COLO668 (cell line): ENCODE data around the gene SYNJ2.

ENCODE experiments used
- DNase-seq: peaks from one replicate; lab custom pipeline; 2025; ENCODE audit not compliant: unreplicated experiment; lab: John Stamatoyannopoulos, UW

SYNJ2 gene

DNA sequence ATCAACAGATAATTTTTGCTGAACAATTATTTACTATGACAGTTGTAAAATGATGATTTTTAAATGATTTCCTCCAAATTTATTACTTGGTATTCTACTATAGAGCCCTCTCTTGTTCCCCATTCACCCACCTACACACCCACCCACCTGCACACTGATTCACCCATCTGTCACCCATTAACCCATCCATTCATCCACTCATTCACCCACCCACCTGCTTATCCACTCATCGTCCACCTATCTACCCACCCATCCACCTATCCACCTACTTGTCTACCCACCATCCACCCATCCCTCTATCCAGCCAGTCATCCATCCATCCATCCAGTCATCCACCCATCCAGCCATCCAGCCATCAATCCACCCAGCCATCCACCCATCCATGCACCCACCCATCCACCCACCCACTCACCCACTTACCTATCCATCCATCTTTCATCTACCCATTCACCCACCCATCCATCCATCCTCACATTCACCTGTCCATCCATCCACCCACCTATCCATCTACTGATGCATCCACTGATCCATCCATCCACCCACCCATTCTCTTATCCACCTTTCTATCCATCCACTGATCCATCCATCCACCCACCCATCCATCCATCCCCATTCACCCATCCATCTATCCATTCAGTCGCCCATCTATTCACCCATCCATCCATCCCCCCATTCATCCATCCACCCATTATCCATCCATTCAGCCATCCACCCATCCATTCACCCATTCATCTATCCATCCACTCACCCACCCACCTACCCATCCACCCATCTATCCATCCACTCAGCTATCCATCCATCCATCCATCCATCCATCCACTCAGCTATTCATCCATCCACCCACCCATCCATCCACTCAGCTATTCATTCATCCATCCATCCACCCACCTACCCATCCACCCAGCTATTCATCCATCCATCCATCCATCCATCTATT is 72.0 kb downstream of the SYNJ2 start:
- DNase-seq, result no peak

DNA sequence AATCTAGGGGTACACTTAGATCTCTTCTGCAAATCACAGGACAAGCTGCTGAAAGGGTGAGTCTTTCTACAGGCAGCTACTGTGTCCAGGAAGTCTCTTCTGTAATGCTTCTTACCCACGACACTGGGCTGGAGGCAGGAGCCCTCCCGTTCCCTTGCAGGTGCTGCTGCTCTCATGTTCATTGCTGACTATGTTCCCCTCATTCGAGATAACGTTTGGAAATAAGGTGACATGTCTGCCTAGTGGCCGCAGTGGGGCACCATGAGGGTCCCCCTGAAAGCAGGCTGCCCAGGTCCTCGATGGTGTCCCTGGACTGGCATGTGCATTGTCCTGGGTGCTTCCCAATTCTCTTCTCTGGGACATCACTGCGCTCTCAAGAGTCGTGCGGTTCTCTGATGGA is 74.7 kb downstream of the SYNJ2 start:
- DNase-seq, result no peak

DNA sequence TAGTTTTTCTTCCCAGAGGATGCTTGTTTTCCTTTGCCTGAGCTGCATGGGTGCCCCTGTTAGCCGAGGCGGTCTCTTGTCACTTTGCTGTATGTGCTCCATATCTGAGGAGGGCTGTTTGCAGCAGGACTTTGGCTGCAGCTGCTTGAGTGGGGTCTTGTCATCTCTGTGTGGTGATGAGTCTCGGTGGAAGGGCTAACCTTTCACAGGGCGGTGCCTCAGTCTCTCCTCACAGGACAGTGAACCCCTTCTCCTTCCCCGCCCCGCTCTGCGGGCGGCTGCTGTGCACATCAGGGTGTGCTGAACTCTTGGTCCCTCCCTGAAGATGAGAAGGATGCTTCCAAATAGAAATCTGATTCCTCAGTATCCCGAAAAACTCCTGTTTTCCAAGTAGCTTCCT is 75.1 kb downstream of the SYNJ2 start:
- no peak for DNase-seq

DNA sequence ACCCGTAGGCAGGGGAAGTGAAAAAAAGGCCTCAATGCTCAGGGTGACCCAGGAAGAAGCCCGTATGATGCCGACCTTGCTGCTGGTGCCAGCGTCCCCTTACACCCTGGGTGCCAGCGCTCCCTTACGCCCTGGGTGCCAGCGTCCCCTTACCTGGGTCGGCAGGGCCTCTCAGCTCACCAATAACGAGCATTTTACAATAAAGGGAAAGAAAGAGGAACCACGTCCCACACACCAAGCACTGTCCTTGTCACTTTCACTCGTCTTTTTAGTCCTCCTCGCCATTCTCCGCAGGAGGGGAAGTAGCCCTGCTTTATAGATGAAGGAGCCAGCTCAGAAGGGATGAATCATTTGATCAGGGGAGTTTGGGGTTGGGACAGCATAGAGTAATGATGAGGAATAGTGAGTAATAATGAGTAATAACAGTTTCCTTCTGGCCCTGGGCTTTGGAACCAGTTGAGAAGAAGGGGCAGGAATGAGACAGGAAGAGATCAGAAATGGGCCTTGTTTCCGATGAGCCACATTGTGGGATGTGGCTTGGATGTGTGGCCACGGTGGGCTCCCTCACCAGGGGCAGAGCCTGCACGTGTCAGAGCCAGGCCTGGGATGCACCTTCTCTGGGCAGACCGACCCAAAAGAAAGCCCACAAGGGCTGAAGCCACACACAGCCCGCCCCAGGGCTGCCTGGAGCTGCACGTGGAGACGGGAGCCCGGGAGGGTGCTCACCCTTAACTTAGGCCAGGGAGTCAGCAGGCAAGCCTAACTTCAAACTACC is 75.7 kb downstream of the SYNJ2 start:
- DNase-seq, result no peak

DNA sequence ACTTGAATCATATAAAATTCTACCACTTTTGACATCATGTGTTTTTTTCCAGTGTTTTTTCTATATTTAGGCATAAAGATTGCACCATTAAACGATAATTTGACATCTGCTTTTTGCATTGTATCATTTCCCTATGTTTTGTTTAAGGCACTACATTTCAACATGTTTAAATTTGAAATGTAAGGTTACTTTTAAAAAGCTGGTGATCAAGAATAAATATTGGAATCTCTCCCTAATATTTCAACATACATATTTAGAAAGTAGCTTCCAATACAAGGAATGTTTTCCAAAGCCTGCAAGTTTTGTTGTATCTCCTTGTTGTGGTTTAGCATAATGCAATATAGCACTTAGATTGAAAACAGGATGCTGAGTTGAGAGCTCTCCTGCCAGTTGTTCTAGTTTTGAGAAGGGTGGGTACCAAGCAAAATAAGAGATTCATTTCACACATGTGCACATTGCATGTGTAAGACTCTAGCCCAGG is 76.5 kb downstream of the SYNJ2 start:
- no peak for DNase-seq

DNA sequence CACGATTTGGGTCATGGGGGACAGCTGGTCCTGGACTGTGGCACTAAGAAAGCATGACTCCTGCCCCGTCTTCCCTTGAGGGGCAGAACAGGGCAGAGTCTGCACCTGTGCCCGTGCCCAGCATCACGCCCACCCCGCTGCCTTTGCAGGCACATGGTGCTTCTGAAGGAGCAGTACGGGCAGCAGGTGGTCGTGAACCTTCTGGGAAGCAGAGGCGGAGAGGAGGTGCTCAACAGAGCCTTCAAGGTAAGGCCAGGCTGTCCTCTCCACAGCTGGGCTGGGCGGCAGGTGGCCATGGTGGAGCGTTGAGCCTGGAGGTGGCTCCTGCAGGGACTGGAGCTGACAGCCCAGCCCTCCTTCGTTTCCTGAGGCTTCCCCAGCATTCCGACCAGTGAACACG is 77.4 kb downstream of the SYNJ2 start:
- no peak for DNase-seq

DNA sequence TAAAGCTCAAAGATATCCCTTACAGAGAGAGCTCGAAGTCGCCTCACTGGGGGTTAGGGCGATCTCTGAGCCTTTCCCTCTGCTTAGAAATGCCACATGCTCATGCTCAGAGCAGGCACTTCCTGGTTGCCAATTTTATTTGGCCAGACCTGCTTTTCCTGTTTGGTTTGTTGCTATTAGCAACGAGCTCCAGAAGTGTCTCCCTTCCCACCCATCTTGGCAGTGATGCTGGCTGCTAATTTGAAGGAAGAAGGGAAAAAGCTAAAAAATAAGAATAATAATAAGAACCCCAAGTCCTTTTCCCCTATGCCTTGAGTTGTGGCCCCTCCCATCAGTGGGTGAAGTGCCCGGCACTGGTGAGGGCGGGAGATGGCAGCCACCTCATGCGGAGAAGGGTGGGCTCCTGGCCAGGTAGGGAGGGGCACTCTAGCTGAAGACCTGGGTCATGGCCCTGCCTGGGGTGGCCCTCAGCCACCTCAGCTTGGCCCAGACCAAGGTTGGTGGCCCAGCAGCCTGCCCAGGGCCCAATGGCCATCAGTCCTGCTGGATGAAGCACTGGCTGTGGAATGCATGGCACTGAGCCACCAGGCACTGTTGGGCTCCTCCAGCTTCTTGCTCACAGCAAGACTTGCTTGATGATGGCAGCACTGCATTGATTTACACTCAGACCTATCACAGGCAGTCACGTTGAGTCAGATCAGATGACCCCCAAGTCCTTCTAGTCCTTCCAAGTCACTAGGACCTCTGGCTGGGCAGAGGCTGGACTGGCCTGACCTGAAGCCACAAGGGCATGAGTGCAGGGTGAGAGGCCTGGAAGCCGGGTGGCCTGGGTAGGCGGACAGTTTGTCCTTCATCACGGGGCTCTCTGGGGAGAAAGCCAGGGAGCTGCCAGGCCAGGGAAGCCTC is 79.0 kb downstream of the SYNJ2 start:
- DNase-seq, result peak; percentile 15

DNA sequence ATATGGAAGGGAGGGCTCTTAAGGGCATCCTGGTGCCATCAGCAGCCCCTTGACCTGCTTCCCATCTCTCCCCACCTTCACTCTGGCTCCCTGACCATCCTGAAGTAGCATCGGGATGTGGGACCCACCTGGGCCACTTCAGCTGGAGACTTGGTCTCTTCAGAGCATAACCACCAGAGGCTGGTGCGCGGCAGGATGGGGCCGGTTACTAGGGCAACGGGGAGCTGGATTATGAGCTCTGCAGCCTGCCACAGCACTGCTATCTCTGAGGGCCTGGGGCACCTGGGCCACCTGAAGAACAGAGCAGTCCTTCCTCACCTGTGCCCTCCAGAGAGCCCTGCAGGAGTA is 79.7 kb downstream of the SYNJ2 start:
- no peak for DNase-seq

DNA sequence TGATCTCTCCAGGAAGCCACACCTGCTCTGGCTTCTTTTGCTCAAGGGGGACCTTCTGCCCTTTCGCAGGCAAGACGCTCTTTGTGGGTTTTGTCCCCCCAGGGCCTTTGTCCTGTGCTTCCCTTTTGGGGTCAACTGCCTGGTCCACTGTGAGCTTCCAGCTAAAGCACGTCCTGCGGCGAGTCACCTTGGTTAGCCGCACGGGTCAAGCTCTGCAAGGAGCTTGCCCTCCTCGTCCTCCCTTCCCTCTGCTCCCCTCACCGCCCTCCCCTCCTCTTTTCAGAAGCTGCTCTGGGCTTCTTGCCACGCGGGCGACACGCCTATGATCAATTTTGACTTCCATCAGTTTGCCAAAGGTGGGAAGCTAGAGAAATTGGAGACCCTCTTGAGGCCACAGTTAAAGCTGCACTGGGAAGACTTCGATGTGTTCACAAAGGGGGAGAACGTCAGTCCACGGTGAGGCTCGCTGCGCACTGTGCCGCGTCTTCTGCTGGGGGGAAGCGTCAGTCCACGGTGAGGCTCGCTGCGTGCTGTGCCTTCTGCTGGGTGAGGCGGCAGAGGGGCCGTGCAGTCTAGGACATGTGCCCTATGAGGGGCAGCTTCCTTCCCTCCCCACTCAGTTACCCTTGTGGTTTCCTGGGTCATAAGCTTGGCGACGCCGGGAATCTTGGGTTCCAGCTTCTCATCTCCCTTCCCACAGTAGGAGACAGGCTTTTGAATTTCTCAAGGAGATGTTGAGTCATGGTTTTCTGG is 80.2 kb downstream of the SYNJ2 start:
- no peak for DNase-seq

DNA sequence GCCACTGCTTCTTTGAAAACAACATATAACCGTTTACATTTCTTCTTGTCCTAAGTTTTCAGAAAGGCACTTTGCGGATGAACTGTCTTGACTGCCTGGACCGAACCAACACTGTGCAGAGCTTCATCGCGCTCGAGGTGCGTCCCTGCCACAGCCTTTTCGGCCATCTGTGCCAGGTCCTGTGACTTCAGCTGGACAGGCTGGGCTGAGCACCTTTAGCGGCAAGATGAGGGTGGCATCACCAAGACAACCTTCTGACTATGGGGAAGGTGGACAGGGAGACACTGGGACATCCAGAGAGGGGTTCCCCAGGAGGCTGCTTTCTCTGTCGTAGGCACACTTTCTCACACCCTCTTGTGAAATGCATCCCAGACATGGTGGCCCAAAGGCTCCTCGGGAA is 82.1 kb downstream of the SYNJ2 start:
- no peak for DNase-seq

DNA sequence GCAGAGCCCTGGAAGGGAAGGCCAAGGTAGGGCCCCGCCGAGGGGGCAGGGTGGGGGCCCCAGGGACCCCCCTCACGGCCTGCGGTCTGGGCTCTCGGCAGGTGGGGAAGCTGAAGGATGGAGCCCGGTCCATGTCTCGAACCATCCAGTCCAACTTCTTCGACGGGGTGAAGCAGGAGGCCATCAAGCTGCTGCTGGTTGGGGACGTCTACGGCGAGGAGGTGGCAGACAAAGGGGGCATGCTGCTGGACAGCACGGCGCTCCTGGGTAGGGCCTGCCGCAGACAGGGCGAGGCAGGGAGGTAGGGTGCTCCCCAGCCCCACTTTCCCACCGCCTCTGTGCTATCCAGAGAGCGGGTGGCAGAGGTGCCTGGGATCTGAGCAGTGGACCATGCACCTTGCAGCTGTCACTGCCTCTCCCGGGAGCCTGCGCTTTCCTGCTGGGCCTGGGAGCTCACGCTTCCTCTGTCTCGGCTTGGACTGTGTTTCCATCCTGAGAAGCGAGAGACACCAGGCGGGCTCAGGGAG is 83.1 kb downstream of the SYNJ2 start:
- DNase-seq, result no peak

DNA sequence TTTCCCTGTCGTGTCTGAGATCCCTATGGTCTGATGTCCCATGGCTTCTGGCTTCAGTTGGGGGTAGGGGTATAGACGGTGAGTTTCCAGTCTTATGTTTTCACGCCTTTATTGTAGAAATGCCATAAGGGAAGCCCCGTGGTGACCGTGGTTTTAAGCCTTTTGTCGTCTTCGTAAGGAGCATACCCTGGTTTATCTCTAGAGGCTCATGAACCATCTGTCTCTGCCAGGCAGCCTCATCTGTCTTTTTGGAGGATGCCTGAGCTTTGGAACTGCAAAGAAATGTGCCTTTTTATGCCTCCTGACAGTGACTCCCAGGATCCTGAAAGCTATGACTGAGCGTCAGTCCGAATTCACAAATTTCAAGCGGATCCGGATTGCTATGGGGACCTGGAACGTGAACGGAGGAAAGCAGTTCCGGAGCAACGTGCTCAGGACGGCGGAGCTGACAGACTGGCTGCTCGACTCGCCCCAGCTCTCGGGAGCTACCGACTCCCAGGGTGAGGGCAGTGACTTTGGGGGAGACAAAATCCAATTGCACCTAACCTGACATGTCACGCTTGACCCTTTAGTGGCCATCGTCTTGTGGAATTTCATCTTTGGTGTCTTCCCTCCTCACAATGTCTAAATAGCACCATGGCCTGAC is 84.6 kb downstream of the SYNJ2 start:
- no peak for DNase-seq

DNA sequence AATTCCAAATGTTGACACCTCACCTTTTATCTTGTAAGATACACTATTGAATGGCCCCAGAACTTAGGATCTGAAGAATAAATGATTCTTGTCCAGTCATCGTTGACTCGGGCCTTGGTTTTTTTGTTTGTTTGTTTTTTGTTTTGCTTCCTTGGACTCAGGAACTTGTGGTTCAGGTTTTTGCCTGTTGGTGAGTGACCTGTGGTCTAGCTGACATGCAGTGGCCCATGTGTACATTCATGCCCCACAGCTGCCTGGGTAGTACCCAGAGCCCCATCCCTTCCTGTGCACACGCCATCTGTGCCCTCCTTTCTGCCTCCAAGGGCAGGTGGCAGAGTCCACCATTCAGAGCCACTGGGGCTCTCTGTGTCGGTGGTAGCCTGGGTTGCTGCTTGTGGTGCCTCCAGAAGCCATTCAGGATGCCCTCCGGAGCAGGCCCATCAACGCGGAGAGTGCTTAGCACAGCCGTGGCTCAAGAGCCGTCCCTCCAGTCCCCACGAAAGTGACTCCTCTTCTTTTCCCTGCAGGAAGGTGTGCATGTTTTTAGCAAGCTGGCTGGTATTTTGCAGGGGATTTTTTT is 85.9 kb downstream of the SYNJ2 start:
- no peak for DNase-seq

DNA sequence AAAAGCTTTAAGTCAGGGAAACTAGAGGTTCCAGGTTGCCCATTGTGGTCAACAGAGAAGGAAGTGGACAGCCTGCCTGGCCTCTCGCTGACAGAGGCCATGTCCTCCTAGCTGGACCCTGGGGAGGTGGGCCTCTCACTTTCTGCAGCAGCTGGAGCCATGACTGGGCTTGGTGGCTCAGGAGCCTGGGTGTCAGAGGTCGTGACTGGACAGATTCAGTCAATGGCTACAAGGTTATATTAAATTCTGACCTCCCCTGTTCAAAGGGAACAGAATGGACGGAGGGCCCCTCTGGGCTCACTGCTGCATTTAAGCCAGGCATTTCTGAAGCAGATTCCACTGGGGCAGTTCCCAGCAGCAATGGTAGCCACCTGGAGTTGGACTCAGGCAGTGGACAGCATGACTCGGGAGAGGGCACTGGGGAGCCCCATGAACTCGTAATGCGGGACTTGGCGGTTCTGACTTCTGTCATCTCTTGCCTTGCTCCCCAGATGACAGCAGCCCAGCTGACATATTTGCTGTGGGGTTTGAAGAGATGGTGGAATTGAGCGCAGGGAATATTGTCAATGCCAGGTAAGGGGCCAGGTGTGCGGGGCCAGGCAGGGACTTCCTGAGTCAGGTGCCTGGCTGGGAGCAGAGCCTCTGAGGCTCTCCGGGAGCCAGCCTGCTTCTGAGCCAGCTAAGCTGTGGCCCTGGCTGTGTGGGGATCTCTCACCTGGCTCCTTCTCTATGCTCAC is 86.7 kb downstream of the SYNJ2 start:
- peak; percentile 69 for DNase-seq

DNA sequence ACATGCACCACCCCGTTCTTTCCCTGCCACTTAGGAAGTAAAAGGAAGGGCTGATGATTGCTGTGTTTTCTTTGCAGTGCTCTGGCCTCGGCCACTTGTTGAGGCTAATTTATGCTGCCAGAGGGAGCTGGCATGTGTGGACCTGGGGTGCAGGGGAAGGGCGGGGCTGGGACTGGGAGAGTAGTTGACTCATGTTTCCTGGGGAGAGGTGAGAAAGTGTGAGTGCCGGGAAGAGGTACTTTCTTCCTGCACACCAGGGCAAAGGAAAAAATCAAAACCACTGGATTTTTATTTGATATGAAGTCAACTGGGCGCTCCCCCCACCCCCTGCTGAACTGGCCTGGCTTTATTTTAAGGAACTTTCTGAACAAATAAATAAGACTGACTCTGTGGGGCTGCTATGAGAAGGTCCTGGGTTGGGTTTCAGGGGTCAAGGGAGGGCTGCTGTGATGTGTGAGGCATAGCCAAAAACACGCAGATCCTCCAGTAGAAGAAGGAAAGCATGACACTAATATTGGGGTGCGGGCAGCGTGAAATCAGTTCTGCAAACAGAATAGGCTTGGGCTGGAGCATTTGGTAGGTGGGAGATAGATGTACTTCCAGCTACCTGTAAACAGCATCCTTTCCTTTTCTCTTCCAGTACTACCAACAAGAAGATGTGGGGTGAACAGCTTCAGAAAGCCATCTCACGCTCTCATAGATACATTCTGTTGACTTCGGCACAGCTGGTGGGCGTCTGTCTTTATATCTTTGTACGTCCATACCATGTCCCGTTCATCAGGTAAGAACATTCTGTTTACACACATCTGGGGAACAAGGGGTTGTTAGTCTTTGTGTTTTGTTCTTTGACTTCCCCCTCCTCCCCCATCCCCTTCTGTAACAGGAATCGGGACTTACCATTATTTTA is 87.5 kb downstream of the SYNJ2 start:
- DNase-seq, result peak; percentile 69

DNA sequence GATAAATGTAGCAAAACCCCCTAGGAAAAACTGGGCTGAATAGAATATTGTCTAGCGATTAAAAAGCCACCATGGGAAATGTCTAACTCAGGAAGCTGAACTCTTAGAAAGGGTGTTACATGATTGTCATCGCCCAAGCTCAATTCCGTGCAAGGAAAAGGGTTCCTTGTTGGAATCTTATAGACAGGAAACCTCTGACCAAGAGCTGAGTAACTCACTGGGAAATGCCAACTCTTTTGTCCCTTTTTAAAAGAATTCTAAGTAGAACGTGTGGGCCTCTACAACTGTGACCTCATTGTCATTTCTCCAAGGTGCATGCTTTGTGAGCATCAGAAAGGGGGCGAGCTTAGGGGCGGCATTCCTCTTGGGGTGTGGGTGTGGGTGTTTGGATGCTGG is 88.1 kb downstream of the SYNJ2 start:
- no peak for DNase-seq

DNA sequence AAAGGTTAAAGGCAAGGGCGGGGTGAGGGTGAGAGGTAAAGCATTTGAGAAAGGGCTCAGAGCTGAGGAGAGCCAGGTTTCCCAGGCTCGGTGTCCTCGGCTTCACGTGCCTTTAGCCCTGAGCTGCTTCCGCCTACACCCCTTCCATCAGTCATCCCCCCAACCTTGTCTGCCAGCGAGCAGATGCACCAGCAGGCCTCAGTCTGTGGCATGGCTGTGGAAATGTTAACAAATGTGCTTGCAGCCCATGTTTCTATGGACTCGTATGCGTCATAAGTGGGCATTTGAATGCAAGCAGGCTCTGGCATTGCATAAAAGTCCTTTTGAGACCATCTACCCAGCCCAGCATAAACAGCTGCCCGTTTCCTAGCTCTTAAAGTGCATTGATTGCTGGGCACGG is 88.8 kb downstream of the SYNJ2 start:
- DNase-seq, result no peak
